ENCODE data around the gene SECTM1. TPM values are rescaled to one million over a fixed set of nuclear protein-coding genes. Genes with fewer than 3 reads are reported as not detected.

SECTM1 gene
- total RNA-seq, 1 experiment from 2014 or later = 3.2 TPM

DNA sequence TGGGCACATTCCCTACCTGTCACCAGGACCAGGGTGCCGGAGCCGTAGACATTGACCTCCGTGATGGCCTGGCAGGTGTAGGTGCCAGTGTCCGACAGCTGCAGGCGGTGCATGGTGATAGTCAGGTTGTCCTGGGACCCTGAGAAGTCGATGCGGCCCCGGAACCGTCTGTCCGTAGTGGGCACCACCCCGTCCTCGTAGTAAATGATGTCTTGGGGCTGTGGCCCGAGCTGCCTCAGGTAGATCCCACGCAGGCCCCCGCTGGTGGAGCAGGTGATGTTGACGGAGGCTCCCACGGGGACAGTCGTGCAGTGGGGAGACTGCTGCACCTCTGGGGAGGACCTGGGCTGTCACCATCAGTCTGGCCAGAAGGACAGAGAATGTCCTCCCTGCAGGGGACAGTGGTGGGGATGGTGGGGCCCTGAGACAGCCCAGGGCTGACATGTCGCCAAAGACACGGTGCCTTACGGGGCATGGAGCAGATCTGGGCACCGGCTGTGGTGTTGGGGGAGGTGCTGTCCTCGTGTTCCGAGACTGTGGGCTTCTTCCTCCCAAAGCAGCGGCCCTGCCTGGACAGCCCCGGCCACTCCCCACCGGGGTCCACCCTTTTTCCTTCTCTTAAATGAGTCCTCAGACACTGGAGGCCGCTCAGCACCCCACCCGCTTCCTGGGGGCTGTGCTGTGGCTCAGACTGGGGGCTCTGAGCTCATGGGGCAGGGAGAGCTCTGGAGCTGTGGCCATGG, 16.7 kb downstream of the SECTM1 start:
- no peak for DNase-seq (ENCODE audit: low spot score)

DNA sequence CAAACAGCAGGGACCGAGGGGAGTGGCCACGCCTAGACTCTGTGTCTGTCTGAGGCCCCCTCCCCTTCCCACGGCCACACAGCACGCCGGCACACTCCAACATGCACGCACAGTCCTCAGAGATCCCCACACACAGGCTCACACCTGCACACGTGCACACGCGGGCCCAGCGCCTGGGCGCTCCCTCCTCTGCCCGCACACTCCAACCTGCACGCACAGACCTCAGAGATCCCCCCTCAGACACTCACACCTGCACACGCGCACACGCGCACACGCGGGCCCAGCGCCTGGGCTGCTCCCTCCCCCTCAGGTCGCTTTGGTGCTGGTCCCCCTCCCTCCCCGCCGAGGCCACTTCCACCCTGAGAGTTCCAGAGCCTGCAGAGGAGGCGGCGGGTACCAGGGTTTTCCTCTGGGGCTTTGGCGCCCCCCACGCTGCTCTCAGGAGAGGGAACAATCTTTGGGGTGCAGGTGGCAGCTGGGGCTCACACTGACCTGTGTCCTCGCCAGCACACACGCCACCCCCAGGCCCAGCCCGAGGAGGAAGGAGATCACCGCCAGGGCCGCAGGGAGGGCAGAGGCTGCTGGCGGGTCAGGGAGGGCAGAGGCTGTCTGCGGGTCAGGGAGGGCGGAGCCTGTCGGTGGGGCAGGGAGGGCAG, 17.7 kb downstream of the SECTM1 start:
- DNase-seq (ENCODE audit: low spot score) = no peak

DNA sequence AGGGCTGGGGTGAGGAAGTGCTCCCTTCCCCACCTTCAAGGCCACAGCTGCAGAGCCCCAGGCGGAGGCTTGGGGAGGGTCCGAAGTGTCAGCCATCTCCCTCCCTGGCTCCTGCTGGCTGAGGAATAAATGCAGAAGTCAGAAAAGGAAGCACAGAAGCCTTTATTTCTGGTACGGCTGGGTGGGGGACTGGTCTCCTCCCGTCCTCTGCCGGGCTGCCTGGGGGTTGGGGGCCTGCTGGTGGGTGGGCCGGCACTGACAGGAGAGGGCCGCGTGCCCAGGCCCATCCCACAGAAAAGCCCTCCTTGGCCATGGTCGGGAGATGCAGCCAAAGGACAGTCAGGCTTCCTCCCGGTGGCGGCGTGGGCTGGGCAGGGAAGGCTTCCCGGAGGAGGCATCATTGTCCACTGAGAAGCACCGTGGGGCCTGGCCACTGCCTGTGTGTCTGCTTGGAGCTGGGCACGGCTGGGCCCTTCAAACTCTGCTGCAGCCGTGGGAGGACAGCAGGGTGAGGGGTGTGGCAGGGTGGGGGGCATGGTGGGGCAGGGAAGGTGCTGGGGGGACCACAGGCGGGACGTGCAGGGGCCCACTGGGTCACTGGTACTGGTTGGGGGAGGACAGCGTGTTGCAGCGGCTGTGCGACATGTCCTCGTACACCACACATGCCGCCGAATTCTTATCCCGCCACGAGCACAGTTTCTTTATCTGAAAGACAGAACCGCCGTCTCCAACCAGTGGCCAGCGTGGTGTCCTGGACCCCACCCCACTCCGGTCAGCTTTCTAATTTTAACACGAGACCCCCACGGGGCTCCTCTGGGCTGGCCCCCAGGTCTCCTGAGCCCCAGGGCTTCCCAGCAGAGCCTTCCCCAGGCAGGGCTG, 18.6 kb downstream of the SECTM1 start:
- DNase-seq (ENCODE audit: low spot score) = no peak

DNA sequence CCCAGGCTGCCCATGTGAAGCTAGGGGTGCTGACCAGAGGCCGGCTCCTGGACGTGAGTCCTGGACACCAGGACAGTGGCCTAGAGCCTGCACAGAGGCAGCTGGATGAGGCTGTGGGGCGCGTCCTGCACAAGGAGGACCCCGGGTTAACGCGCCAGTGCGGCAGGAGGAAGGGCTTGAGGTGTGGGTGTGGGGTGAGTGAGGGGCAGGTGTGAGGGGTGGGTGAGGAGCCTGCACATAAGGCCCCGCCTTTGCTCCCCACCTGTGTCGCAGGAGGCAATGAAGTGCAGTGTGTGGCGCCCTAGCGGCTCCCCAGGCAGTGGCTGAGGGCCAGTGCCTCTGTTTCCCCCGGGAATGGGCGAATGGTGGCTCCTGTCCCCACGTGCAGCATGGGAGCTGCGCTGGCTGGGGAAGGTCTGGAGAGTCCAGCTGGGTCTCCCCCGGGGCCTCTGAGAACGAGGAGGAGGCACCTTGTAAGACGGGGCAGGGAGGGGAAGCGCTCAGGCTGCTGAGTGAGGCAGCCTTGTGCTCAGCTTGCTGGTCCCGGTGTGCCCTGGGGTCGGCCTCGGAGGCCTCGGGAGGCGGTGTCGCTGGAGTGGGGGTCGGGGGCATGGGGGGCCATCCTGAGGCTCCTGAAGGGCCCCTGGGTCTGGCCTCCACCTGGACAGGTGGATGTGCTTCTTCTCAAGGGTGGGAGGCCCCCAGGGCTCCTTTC, 19.4 kb downstream of the SECTM1 start:
- no peak for DNase-seq (ENCODE audit: low spot score)

DNA sequence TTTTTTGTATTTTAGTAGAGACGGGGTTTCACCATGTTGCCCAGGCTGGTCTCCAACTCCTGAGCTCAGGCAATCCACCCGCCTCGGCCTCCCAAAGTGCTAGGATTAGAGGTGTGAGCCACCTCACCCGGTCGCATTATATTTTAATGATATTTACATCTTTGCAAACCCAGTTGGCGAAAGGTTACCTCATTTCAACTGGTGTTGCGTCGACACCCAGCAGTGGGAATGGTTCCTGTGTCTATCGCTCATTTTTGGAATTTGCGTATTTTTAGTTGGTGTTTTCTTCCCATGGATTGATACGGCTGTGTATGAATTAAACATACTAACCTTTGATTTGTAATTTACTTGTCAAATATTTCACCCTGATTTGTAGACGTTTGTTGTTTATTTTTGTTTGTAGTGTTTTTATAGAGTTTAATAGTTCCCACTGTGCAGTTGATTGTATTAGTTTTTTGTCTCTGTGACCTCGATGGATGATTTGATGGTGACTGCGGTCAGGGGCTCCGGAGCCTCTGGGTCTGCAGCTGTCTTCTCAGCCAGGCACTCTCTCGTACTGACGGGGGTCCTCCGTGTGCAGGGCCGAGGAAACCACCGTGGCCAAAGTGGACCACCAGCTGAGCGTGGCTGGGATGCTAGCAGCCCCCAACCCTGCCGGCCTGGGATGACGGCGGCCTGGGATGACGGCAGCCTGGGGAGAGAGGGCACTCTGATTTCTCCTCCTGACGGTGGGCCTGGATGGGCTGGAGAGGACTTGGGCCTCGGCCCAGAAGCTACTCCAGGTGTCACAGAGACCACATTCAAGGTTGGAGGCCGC, 20.2 kb downstream of the SECTM1 start:
- no peak for DNase-seq (ENCODE audit: low spot score)

DNA sequence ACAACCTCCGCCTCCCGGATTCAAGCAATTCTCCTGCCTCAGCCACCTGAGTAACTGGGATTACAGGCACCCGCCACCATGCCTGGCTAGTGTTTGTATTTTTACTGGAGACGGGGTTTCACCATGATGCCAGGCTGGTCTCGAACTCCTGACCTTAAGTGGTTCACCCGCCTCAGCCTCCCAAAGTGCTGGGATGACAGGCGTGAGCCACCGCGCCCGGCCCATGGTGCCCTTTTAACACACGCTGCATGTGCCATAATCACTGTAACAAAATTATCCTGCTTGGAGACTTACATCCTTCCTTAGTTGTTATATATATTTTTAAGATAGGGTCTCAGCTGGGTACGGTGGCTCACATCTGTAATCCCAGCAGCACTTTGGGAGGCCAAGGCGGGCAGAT, 21.6 kb downstream of the SECTM1 start:
- no peak for DNase-seq (ENCODE audit: low spot score)

DNA sequence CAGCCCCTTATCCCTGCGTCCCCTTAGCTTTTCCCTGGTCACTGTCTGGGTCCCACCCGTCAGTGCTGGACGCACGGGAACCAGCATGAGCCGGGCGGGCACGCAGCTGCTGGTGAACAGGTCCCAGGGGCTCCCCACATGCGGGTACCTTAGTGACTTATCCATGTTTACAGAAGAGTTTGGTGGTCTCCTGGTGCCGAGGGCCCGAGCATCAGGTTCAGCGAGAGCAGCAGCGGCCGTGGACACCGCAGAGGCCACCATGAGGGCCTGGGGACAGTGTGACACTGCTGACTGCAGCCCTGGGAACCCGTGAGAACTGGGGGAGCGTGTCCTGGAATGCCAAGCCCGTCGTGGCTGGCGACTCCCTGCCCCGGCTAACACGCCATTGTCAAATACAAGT, 22.7 kb downstream of the SECTM1 start:
- DNase-seq (ENCODE audit: low spot score) = no peak

DNA sequence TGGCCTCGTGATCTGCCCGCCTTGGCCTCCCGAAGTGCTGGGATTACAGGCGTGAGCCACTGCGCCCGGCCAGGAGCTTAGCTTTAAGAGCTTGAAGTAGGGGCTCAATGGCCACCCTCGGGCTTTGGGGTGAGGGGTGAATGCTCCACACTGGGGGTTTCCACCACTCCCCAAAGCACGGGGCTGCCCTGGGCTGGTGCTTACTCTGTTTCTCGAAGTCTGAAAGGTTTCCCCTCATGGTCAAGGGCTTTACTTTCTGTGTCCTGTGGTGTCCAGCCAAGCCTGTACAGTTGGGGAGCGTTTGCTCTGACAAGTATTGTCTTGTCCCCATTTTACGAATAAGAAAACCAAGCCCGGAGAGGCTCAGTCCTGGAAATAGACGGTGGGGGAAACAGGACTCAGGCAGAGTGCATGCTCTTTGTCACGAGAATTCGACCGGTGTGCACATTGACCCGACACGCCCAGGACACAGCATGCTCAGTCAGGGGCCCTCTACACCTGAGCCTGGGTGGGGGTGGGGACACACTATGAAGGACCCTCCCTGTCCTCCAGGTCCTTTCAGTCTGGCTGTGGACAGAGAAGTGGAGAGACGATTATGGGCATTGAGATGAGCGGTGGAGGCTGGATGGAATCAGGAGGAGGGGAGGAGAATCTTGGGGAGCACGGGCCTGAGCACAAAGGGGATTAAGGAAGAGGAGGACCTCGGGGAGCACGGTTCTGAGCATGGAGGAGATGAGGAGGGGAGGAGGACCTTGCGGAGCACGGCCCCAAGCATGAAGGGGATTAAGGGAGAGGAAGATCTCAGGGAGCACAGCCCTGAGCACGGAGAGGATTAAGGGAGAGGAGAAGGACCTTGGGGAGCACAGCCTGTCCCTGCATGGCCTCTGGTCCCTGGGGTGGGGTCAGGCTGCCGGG, 23.7 kb downstream of the SECTM1 start:
- DNase-seq (ENCODE audit: low spot score) = no peak

DNA sequence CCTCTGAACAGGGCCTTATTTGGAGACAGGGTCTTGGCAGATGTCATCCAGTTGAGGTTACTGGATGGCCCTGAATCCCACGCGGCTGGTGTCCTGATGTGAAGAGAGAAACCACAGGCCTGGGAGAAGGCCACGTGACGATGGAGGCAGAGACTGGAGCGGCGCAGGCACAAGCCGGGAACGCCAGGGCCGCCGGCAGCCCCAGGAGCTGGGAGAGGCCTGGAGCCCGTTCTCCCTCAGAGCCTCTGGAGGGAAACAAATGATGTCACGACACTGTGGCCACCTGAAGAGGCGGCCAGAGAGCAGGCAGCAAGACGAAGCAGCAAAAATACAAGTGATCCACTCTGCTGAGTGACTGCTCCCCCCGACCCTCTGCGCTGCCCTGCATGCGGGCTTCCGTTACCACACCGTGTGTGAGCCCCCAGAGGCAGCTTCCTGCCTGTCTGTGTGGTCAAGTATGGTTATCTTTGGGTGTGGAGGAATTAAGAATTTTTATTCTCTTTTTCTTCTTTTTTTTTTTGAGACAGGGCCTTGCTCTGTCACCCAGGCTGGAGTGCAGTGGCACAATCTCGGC, 27.8 kb downstream of the SECTM1 start:
- DNase-seq (ENCODE audit: low spot score) = no peak

DNA sequence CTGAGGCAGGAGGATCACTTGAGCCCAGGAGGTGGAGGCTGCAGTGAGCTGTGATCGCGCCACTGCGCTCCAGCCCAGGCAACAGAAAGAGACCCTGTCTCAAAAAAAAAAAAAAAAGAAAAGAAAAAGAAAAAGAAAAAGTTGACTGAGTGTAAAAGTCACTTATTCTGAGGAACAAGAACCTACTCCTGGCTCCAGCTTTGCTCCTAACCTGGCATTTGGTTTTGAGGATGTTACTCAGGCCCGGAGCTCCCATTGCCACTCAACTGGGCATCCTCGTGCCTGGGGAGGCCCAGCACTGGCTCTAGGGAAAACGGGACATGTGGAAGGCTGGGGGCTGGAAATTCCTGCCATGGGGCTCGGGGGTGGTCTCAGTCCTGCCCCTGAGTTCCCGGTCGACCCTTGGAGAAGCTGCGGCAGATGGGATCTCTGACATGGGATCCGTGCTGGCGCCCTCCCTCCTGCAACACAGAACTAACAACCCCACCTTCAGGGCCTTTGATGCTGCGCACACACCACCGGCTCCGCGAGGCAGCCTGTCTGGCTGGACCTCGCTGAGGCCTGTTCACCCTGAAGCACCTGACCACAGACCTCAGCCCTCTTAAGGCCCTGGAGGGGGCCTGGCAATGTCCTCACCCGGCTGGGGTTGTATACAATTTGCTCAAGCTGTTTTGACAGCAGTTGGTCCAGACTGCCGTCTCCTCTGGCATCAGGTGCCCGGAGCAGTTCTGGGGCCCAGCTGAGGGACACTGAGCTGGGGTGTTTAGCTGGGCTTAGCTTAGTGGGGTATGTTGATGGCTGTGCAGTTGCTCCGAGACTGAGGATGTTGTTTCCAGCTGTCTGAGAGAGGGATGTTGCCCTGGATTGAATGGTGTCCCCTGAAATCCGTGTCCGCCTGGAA, 28.5 kb downstream of the SECTM1 start:
- DNase-seq (ENCODE audit: low spot score) = no peak

DNA sequence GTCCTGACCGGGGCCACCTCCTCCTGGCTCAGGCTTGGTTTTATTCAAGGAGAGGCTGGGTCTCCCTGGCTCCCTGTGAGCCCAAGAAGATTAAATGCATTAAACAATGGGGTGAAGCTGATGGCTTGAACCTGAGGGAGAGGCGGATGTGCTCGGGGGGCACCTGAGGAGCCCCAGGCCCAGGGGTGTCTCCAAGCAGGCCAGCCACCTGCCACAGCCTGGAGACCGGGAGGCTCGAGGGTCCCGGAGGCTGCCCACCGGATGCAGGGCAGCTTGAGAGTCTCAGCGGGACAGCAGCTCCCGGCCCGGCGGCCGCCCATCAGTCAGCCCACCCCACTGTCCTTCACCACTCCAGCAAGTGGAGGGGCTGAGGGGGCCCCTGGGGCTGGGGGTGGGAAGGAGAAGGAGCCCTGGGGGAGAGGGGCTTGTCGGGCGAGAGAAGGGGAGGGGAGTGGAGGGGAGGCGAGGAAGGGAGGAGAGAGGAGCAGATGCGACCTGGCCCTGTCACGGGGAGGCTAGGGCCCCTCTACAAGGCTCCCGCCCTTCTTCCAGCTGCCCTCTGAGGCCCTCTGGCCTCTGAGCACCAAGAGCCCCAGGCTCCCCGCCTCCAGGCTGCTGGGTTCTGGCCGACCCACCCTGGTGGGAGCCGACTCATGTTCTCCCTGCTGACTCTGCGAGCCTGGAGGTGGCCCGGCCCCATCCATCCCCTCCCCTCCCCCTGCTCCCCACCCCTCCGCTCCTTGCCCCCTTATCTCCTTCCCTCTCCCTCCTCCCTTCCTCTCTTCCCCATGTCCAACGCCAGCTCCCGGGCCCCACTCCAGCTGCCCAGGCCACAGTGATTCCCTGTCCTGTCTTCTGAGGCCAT, 29.4 kb downstream of the SECTM1 start:
- no peak for DNase-seq (ENCODE audit: low spot score)

DNA sequence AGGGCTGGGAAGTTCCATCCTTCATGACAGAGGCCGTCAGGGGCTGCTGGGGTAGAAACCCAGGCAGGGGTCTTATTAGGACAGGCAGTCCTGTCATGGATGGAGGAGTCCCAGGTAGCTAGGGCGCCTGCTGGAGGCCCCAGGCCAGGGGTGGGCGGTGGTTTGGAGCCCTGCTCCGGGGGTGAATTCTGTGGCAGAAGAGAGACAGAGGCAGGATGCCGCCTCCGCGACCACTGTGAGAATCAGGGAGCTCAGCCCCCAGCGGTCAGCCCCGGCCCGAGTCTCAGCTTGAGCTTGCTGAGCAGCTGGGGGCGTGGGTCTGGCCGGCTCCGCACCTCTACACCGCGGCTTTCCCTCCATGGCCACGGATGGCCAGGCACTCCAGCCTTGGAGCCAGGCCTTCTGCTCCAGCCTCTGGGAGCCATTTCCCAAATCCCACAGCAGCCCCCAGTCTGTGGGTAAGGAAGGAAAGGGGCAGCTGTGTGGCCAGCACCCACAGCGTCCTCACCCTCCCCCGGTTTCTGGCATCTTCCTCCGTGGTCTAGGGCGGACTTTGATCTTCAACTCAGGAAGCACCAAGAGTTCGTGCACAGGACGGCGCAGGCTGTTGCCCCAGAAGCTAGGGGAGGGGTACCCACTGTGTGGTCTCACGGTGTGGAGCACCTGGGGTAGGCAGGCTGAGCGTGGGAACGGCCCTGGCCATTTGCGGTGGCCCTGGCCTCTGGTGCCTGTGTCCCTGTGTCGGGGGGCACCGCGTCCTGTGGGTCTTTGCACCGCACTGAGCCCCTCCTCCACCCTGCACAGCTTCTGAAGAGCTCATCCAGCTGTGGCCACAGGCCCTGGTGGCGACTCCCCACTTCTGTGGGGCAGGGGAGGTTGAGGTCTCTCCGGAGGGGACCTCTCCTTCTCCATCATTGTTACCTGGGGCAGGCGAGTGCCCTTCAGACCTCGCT, 30.3 kb downstream of the SECTM1 start:
- no peak for DNase-seq (ENCODE audit: low spot score)

DNA sequence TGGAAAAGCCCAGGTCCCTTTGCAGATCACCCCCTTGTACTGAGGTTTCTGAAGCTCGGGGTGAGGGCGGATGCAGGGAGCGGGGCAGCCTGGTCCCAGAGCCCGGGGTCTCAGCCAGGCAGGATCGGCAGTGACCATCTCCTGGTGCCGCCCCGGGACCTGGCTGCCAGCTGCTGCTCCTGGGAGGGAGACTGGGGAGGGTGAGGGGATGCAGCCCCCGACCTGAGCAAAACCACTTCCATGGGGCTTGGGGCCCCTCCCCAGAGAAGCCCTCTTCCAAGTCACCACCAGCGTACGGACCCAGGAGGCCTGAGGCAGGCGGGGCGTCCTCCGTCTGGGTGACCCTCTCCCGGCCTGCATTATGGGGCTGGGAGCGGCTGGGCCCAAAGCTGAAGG, 31.0 kb downstream of the SECTM1 start:
- no peak for DNase-seq (ENCODE audit: low spot score)

DNA sequence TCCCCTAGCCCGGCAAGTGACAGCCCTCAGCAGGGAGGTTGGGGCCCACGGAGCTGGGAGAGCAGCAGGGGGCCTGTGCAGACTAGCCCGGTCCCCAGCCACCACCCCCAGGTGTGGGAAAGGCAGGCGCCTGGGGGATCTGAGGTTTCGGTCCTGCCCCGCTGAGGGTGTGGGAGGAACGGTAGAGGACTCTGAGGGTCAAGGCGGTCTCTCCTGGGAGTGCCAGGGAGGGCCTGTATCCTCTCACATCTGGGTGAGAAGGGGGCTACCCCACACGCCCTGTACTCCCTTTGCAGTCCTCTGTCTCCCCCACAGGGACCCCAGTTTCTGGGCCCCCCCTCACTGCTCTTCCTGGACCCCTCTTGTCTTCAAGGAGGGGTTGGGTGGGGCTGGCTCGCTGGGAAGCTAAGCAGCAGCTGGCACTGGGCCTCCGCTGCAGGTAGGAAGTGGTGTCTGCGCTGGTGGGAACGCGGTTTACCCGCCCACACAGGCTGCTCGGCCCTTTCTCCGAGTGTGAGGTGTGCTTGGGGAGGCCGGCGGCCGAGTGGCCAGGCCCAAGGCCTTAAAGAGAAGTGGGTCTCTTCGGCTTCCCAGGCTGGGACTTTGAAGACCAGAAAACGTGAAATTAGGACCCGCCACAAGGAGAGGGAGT, 31.5 kb downstream of the SECTM1 start:
- DNase-seq (ENCODE audit: low spot score) = no peak

DNA sequence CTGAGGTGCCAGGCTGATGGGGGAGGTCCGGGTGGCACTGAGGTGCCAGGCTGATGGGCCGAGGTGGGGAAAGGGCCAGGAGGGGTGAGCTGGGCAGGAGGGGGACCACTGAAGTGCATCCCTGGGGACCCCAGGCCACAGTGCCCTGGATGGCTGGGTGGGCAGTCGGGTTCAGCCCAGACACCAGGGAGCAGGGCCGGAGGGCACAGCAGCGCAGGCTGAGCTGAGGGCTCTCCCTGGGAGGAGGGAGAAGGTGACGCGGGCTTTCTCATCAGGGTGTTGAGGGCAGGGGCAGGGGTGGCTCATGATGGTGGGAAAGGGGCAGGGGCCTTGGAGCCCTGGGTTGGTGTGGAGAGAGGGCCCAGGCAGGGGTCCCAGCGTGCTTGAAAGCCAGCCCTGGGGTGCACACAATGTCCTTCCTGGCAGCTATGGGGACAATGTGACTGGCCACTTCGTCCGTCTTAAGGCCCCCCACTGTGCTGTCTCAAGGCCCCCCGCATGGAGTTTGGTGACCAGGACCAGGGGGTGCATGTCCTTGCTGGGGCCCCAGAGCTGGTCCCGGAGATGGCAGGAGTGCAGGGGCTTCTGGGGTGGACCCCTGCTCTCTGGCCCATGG, 32.2 kb downstream of the SECTM1 start:
- DNase-seq (ENCODE audit: low spot score) = no peak

Measured in HT-29 (cell line).